GM12875 (cell line): Measurements from ENCODE around the gene SGMS1.
"Not testable (repeated sequence)": the region's sequence is repeated elsewhere in the genome, so short reads cannot be mapped to it uniquely, and the experiment has no call there.

Experiments
- H3K4me3 ChIP-seq: one replicate; pipeline ENCODE4 v1.5.1; 2011; ENCODE audit warnings: low read depth, low read length, control low read depth
- CTCF ChIP-seq: IDR thresholded peaks from 2 replicates; pipeline ENCODE4 v1.5.1; 2011; ENCODE audit warnings: low read depth, mild to moderate bottlenecking, control low read depth, inconsistent platforms, low read length, moderate library complexity, borderline replicate concordance; ENCODE audit not compliant: insufficient read depth

The SGMS1 gene

GRCh38 chr10:50653142-50653541 is 29.4 kb upstream of the SGMS1 start:
- TF ChIP-seq CTCF: peak; percentile 33; the same call in 1 of the 2 replicates
- no peak overlapping the region for H3K4me3 ChIP-seq

GRCh38 chr10:50651808-50652207 is 28.1 kb upstream of the SGMS1 start:
- TF ChIP-seq CTCF: no peak
- H3K4me3 ChIP-seq: no peak overlapping the region

GRCh38 chr10:50650481-50650880 is 26.7 kb upstream of the SGMS1 start:
- H3K4me3 ChIP-seq: no peak overlapping the region
- TF ChIP-seq CTCF: no peak

GRCh38 chr10:50648935-50649227 is 25.1 kb upstream of the SGMS1 start:
- no peak overlapping the region for H3K4me3 ChIP-seq
- no peak for TF ChIP-seq CTCF

GRCh38 chr10:50648089-50648934 is 24.6 kb upstream of the SGMS1 start:
- no peak overlapping the region for H3K4me3 ChIP-seq
- no peak for TF ChIP-seq CTCF

GRCh38 chr10:50647350-50647749 is 23.6 kb upstream of the SGMS1 start:
- H3K4me3 ChIP-seq: not testable (repeated sequence)

- H3K4me3 ChIP-seq: no peak overlapping the region
- no peak for TF ChIP-seq CTCF
Measured at GRCh38 chr10:50645236-50645635, 21.5 kb upstream of the SGMS1 start.
